ENCODE results near the gene CCT7.
A peak's percentile ranks its signal among the peaks of the same experiment; 100 is the strongest.
"Not testable (repeated sequence)": the region's sequence is repeated elsewhere in the genome, so short reads cannot be mapped to it uniquely, and the experiment has no call there.

Gene CCT7

DNA sequence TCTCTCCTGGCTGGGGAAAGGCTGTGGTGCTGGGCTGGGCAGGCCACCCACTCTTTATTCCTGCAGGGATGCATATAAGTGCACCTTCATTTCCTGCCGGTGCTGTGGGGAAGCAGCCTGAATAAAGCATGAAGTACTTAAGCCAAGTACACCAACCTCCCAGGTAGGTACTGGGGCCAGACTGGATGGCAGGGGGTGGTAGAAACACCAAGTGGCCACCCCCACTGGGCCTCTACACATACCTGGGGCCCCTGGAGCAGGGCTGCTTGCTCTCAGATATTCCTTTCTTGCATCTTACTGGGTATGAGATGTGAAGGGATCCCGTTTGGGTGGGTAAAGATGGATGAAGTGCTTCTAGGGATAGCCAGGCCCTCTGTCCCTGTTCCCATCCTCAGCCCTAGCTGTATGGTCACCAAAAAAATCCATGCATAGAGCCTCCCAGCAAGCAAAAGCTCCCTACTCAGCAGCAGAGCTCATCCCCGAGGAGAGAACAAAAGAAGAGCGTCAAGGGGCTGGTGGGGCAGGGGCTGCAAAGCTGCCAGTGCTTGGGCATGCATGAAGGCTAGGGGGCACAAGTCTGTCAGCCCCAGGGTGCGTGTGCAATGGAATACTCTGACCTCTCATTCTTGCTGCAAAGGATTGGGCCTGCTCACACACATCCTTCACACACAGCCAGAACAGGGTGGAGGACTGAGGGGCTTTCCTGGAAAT, 22.0 kb downstream of the CCT7 start:
- no peak for DNase-seq

DNA sequence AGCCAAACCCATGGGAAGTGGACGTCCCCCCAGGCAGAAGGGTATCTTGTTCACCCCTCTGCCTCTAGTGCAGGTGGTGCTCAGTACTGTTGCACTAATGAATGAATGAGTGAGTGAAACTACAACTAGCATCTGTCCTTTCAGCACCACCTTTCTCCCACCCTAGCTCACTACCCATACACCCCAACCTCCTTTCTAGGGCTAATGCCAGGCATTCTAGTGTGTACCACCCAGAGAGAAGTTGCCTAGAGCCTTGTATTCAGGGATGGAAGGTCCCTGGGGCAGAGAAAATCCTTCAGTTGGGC, 22.5 kb downstream of the CCT7 start:
- no peak for DNase-seq

DNA sequence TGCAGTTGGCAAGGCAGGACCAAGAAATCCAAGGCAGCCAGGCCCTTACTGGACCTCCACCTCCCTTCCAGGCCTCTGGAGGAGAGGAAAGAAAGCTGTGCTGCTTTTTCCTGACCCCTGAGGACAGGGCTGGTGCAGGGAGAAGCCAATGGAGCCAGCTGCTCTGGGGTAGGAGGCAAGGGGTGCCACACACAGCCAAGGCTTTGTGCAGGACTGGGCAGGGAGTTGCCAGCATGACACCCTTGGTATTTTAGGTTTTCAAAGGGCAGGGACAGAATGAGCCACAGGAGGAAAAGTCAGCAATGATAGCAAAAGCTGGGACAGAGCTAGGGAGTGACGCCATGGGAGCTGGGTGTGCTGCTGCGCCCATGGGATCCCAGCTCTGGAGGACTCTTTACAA, 22.9 kb downstream of the CCT7 start:
- no peak for DNase-seq

DNA sequence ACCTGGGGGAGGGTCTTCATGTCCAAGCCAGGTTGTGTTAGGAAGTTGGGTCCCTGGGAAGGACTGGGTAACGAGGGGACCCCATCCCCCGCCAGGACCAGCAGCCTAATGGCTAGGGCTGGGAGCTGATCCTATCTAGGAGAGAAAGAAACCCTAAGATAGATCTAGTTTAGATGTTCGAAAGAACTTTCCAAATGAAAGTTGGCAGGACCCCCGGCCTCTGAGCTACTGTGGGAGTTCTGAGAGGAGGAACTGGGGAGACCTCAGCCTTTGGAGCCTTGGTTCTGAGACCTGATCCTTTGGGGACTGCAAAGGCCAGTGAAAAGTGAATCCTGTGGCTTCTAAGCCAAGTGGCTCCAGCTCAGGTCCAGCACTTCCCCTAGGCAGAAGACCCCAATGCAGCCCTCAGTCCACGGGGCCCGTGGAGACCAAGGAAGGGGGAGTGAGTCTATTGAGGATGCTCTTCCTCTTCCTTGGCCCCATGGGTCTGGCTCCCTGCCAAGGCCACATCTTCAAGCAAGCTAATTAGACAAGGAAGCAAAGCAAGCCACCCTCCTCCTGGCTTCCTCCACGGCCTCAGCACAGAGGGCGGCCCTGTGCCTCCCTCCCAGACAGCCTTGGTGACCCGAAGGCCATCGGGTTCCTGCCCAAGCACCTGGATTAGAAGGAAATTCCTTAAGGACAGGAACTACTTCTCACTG, 23.5 kb downstream of the CCT7 start:
- peak in 1 of 5 experiments; percentile 17 for DNase-seq

DNA sequence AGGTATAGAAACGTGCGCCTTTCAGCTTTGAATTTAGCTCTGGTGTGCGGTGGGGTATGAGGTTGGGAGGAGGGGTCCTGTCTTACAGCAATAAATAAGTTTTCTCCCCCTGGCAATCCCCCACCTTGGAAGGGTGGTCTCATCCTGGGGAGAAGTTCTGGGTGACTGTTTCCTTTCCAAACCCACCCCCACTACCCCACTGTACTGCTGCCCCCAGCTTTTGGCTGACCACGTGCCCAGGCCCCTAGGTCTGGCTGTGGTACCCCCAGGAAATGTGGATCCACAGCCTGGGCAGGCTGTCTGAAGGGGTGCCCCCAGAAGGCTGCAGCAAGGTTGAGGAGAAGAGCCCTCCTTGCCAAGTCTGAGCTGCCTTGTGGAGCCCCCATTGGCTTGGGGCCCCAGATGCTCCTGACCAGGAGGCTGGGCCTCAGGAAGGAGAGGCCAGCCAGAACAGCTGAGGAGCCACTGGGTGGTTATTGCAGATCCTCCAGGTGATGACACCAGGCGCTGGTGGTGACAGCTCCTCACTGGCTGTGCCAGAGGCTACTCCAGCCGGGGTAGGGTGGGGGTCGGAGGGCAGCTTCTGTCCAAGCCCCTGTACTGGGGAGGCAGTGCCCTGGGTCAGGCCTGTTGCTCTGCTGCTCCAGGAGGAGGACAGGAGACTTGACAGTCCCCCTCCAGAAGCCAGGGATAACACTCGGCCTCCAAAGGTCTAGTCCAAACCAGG, 24.2 kb downstream of the CCT7 start:
- no peak for DNase-seq

DNA sequence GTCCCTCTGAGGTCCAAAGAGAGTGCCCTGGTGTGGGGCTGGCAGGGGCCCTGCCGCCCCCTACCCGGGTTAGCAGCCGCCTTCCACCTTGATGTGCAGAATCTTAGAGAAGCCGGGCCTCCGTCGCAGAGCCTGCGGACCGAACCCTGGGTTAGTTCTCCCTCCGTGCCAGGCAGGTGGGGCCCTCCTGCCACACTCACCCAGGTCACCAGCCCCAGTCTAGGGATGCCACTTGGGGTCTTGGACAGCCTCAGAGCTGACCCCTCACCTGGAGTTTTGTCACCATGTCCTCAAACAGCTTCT, 24.8 kb downstream of the CCT7 start:
- no peak for DNase-seq

DNA sequence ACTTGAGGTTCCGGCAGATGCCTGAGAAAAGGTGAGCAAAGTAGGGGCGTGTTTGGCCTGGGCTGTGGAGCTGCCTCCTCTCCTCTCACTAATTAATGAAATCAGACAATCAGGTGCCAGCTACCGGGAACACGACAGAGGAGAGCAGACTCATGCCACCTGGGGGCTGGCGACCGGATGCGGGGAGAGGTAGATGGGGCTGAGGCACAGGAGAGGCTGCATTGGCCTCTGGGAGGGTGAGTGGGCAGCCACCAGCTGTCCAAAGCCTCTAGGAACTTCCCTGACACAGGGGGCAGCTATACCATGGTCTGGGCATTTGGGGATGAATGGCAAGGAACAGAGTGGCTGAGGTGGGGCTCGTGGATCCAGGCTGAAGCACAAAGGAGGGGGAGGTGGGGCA, 25.2 kb downstream of the CCT7 start:
- DNase-seq: no peak

DNA sequence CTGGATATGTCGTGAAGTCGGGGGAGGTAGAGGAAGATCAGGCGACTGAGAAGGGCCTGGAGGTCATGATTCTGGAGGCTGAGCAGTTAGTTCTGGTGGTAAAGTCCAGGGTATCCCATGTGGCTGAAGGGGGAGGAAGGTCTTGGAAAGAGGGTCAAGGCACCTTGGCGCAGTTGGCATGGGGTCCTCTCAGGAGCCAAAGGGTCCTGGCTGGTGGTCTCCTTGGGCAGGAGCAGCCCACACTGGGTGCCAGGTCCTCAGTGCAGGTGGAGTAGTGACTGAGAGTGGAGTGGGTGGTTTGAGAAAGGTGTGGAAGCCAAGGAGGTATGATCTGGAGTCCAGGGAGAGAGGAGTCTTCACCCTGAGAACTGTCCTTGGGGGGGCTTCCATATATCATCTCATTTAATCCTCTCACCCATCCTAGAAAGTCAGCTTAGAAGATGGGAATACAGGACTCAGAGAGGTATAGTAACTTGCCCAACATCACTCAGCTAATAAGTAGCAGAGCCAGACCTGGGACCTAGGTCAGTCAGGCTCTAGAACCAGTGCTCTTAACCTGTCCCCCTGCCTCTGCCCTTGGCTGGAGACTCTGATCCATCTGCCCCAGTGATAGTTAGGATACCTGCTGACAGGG, 25.7 kb downstream of the CCT7 start:
- DNase-seq: no peak

DNA sequence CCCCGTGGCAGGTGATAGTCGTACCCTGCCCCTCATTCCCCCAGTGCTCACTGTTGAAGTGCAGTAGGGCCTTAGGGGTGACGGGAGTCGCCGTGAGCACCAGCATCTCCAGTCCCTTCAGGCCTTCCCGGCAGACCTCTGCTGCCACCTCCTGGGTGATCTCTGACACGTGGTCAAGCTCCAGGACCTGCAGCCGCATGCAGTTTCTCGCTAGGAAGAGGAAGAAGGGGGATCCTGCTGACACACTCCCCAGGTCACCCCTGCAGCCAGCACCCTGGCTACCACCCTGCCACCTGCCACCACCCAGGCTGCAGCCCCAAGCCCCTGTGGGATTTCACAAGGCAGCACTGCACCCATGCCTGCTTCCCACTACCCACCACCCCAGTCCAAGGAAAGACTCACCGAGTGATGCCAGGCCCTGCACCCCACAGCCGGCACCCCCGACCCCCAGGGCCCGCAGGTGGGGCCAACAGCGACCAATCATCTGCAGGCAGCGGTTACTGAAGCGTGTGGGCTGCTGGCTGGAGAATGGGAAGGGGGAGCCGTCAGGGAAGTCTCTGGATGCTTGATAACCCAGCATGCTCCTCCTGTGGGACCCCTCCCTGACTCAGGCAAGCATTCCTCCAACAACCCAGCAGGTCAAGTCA, 26.4 kb downstream of the CCT7 start:
- peak in 1 of 5 experiments; percentile 16 for DNase-seq

DNA sequence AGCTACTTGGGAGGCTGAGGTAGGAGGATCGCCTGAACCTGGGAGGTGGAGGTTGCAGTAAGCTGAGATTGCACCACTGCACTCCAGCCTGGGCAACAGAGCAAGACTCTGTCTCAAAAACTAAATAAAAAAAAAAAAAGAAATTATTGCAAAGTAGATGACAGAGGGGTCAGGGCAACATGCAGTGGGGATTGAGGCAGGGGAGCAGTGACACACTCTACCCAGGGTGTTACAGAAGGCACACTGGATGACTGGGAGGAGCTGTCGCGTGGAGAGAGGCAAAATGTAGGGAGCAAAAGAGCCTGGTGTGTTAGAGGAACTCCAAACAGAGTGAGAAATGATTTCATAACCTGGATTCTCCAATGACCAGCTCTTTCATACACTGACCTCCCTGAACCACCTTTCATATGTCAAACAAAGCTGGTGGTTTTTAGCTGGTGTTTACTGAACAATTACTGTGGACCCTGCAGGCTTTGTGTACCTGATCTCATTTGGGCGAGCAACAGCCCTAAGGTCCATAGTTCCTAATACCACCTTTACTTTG, 28.1 kb downstream of the CCT7 start:
- no peak for DNase-seq

DNA sequence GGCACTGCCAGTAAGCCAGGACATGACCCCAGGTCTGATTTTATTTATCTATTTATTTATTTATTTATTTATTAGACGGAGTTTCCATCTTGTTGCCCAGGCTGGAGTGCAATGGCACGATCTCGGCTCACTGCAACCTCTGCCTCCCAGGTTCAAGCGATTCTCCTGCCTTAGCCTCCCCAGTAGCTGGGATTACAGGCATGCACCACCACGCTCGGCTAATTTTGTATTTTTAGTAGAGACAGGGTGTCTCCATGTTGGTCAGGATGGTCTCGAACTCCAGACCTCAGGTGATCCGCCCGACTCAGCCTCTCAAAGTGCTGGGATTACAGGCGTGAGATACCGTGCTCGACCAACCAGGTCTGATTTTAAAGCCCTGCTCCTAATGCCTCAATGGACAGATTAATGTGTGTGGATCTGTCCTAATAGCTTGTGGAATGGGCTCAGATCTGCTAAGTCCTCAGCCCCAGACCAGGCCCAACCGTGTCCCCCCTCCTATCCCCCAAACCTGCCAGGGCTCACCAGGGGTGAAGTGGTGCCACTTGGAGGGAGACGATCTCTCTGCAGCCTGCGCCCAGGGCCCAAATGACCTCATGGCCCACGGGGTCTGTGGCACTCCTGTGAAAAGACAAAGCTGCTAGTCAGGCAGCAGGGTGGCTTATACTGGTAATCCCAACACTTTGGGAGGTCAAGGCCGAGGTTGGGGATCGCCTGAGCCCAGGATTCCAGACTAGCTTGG, 28.8 kb downstream of the CCT7 start:
- not testable (repeated sequence) for DNase-seq

DNA sequence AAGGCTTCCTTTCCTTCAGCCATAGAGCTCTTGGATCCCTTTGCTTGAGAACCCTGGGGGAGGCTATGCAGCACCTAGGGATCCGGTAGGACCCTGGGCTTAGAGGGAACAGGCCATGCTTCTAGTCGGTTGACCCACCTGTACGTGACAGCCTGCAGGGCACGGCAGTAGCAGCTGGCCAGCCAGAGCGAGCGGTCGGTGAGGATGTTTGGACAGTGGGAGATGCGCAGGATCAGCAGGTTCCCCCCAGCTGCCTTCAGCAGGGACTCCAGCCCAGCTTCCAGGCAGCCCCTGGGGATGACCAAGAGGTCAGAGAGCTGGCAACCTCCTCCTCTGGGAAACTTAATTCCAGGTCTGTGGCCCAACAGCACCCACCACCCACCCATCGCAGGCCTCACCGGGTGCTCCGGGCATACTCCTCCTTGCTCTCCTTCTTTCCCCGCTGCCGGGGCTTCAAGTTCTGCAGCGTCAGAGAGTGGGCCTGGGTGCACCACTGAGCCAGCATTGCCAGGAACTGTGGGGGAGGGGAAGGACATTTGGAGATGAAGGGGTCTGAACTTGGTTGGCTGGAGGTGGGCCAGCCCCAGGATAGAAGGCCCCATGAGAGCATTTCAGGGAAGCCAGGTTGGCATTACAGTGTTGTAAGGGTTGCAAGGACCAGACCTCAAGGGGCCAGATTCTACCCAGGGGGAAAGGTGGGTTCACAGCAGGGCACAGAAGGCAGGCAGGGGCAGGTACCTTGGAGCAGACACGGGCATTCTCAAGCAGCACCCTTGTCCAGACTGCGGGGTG, 29.6 kb downstream of the CCT7 start:
- DNase-seq: no peak

DNA sequence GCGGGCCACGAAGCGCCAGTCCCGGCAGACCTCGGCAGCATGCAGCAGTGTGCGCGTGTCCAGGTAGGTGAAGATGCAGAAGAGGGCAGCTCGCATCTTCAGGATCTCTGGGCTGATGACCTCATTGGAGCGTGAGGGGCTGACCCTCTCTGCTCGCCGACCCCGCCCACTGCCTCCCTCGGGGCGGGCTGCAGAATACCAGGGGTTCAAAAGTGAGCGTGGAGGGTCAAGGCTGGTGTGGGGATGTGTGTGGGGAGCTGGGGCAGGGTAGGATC, 30.2 kb downstream of the CCT7 start:
- DNase-seq: no peak

DNA sequence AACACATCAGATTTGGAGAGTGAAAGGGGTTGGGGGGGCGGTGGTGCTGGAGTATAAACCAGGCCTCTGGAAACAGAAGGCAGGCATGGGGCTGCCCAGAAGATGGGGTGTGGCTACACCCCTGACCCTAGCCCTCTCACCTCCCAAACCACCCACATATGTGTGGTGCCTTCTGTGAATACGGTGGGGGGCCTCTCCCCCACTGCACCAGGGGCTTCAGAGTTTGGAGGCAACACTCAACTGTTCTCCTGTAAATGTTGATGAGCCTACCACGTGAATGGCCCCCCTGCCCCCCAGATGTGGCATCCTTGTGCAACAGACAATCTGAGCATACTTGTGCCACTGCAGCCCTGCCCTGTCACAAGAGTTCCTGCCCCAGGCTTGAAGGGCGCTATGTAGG, 30.7 kb downstream of the CCT7 start:
- DNase-seq: no peak

DNA sequence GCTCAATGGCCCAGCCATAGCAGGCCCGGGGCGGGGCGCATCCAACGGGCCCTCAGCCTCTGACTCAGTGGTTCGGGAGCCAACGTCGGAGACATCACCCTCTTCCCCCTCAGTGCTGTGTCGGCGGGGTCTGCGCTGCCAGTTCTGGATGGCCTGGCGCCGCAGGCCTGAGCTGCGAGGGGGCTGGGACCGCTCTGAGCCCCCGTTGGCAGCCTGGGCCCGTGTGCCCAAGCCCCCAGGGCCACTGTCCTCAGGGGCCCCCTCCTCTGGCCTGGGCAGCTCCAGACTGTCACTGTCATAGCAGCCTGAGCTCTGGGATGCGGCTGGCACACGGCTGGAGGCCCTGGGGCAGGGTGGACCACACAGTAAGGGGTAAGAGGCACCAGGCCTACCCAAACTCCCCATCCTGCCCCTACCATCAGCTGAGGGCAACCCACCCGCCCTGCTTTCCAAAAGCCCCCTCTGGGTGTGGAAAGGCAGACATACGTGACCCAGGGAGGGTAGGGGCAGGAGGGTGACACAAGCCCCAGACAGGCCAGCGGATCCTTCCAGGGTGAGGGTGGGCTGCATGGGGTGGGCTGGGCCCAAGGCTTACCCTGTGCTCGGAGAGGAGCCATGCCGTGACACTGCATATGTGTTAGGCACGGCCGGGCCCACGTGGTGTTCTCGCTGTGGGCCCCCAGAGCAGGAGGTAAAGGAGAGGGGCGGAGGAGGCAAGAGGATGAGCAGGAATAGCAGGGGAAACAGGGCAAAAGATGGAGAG, 31.4 kb downstream of the CCT7 start:
- DNase-seq: no peak

DNA sequence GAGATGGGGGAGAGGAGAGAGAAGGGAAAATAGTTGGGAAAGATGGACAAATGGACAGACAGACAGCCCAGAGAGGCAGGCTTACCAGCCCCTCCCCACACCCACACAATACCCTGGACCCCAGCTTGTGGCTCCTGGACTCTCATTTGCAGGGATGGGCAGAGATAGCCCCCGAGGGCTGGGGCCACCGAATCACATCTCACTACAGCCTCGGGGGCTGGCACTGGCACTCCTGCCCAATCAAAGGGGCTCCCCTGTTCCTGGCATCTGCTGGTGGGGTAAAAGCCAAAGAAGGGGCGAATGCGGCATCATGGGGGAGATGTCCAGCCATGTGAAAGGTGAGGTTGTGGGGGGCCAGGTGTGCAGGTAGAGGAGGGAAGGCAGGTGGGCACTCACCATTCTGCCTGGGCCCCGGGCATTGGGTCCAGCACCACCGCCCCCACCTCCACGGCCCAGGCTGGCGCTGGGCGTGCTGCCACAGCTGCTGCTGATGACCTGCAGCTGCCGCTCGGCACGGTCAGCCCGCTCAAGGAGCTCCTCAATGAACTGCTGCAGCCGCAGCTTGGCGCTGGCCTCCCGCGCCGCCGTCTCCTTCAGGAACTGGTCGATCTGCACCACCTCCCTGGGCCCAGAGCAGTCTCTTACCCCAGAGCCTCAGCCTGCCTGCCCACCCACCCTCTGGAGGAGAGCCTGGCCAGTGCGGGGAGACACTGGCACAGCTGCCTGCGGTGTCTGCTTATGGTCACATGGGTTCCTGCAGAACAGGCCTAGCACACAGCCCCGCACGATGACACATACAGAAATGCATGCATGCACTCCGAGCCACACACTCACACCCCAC, 32.2 kb downstream of the CCT7 start:
- no peak for DNase-seq

DNA sequence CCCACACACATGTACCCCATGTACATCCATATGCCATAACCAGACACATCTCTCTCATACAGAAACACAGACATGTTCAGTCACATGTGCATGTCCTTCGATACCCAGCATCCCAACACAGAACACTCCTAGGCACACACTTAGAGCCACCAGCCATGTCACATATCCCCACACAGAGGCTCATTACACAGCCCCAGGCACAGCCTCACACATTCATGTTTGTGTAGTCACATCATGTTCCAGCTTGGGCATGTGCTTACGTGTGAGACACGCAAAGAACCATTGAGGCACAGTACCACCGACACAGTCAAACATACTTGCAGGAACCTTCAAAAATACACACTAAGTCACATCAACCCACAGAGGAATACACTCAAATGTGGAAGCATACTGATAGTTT, 32.9 kb downstream of the CCT7 start:
- no peak for DNase-seq

DNA sequence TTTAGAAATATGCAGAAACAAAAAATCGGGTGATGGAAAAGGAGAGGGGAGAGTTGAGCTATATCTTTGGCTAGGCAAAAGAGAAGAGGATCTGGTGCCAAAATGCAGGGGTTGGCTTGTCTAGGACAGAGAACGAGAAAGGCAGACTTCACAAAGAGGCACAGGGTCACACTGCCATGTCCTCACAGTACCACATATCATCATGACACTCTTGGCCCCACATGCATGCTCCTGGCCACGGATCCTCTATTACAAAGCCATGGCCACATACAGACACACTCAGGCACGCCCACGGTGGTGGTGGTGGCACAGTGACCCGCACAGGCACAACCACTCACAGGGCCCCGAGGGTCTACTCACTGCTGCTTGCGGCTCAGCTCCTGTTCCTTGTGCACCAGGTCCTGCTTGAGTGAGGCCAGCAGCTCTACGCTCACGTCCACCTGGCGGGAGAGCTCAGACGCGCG, 34.3 kb downstream of the CCT7 start:
- DNase-seq: no peak

DNA sequence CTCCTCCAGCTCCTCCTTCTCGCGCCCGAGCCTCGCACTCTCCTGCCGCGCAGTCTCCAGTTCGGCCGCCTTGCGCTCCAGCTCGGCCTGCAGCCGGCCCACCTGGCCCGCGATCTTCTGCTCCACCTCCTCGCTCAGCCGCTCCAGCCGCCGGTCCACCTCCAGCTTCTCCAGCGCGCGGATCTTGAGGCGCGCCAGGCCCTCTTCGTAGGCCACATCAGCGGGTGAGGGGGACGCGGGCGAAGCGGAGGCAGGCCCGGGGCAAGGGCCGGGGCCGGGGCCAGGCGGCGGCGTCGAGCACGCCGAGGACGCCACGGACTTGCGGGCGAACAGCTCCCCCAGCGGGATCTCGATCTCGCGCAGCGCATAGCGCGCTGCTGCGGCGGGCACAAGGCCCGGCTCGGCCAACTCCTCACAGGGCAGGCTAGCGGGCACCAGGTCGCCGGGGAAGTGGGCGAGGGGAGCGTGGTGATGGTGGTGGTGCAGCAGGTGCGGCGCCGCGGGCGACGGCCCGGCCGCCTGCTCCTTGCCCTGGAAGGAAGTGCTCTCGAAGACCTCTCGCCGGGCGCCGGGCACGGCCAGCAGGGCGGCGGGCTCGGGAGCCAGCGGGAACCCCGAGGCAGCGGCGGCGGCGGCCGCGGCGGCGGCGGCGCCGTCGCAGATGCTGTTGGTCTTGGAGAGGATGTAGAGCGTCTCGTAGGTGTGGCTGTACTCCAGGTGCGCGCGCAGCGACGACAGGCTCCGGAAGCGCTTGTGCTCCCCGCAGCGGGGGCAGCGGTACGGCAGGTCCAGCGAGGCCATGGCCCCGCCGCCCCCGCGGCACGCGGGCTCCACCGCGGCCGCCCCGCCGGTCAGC, 35.0 kb downstream of the CCT7 start:
- peak; percentile 59 to 91 (median 61) for DNase-seq

Data from T-helper 2 cell (primary cell).